ENCODE data around the gene C9orf78. TPM values are rescaled to one million over a fixed set of nuclear protein-coding genes. Genes with fewer than 3 reads are reported as not detected.

The C9orf78 gene
- total and polyA plus RNA-seq, 8 donors, result 16.3 to 38.6 (median 19.0) TPM

DNA sequence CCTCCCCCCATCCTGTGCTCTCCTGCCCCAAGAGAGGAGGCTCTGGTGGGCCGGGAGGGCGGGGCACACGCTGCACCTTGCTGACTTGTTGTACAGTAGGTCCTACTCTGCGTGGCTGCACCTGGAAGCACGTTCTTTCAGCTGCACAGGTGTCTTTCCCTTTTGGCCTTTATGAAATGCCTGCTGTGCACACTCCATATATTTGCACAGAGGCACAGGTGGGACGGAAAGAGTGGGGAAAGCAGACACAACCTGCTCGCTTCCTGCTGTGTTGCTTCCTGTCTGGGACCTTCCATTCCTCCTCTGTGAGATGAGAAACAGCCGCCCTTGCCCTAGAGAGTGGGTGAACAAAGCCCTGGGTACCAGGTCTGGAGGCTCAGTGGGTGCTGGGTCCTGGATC is 5.0 kb upstream of the C9orf78 start:
- WGBS, 2 donors, result 87% methylated on average over 8 of the region's 8 CpGs
- peaks cover 0 to 9% (median 0%) of the 10 kb centered on the region in 3 donors for H3K4me1 ChIP-seq
- TF ChIP-seq, protein P1, sequence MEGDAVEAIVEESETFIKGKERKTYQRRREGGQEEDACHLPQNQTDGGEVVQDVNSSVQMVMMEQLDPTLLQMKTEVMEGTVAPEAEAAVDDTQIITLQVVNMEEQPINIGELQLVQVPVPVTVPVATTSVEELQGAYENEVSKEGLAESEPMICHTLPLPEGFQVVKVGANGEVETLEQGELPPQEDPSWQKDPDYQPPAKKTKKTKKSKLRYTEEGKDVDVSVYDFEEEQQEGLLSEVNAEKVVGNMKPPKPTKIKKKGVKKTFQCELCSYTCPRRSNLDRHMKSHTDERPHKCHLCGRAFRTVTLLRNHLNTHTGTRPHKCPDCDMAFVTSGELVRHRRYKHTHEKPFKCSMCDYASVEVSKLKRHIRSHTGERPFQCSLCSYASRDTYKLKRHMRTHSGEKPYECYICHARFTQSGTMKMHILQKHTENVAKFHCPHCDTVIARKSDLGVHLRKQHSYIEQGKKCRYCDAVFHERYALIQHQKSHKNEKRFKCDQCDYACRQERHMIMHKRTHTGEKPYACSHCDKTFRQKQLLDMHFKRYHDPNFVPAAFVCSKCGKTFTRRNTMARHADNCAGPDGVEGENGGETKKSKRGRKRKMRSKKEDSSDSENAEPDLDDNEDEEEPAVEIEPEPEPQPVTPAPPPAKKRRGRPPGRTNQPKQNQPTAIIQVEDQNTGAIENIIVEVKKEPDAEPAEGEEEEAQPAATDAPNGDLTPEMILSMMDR (IDR thresholded peaks at IDR 0.05), result no peak
- ATAC-seq (no peak), DNase-seq (no peak), FAIRE-seq (no peak)
- intact Hi-C loops (cut with DNase I), result no loop called here
- no peaks in the 10 kb centered on the region for H3K27me3 ChIP-seq
- H3K27ac ChIP-seq, result no peak overlapping the region
- H3K4me3 ChIP-seq, result no peak overlapping the region
- H3K9me3 ChIP-seq, result no peaks in the 10 kb centered on the region
- no peaks in the 10 kb centered on the region for H3K36me3 ChIP-seq

DNA sequence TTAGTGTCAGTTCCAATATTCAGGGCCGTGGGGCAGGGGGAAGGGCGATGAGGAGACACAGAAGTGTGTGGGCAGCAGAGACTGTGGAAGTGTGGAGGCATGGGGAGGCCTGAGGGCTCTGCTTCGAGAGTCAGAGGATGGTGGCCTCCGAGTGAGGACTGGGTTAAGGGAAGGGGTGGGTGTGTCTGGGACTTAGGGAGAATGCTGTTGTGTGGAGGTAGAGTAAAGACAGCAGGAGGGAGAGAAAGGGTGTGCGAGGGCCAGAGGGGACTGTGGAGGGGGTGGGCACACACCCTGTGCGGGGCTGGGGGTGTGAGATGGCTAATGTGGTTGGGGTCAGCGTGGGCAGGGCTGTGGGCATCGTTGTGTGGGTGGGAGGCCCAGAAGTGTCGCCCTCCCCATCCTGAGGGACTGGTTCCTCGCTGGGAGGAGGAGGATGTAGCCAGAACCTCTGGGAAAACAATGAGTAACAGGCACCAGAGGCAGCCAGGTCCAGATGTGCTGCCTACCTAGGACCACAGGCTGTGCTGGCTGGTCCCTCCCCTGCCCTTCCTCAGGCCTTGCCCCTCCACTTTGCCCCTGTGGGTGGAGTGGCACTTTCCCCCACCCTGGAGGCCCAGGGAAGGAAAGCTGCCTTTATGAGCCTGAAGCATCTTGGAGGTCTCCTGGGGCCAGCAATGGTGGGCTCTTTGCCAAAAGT is 4.4 kb upstream of the C9orf78 start:
- no peak for DNase-seq
- no peaks in the 10 kb centered on the region for H3K9me3 ChIP-seq
- FAIRE-seq, result no peak
- no peak for ATAC-seq
- peaks cover 0 to 9% (median 0%) of the 10 kb centered on the region in 3 donors for H3K4me1 ChIP-seq
- H3K27me3 ChIP-seq, result no peaks in the 10 kb centered on the region
- intact Hi-C loops (cut with DNase I), result no loop called here
- no peaks in the 10 kb centered on the region for H3K36me3 ChIP-seq
- no peak overlapping the region for H3K4me3 ChIP-seq
- H3K27ac ChIP-seq, result no peak overlapping the region
- TF ChIP-seq, protein P1 (IDR thresholded peaks at IDR 0.05), result no peak
- WGBS, 2 donors, result 75 to 78% methylated on average over 7 to 10 of the region's 10 CpGs

DNA sequence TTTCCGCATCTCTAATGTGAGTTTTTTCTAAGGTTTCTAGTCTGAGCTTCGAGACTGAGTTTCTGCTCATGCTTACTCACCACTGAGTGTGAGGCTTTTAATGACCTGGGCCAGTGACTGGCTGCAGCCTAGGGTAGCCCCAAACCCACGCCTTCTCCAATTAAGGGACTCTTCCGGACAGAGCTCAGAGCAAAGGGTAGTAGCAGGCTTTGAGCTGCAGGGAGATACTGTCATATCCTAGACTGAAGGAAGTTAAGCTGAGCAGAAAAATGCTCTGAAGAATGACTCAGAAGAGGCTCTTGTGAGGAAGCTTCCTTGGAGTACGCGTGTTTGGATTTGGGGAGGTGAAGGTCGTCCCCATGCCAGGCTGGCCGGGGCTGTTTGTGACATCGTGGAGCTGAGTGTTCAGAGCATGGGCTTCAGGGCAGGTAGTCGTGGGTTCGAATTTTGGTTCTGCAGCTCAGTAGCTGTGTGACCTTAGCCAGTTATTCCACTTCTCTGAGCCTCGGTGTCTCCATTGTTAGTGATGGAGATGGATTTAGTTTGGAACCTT is 3.7 kb upstream of the C9orf78 start:
- intact Hi-C loops (cut with DNase I), result no loop called here
- no peaks in the 10 kb centered on the region for H3K9me3 ChIP-seq
- no peak overlapping the region for H3K27ac ChIP-seq
- H3K36me3 ChIP-seq, result no peaks in the 10 kb centered on the region
- FAIRE-seq (no peak), DNase-seq (no peak), ATAC-seq (no peak)
- H3K27me3 ChIP-seq, result no peaks in the 10 kb centered on the region
- TF ChIP-seq, protein P1 (IDR thresholded peaks at IDR 0.05), result no peak
- H3K4me1 ChIP-seq, result peaks cover 0 to 14% (median 4%) of the 10 kb centered on the region in 3 donors
- WGBS, 2 donors, result 74 to 86% methylated on average over 12 of the region's 12 CpGs
- H3K4me3 ChIP-seq, result no peak overlapping the region

DNA sequence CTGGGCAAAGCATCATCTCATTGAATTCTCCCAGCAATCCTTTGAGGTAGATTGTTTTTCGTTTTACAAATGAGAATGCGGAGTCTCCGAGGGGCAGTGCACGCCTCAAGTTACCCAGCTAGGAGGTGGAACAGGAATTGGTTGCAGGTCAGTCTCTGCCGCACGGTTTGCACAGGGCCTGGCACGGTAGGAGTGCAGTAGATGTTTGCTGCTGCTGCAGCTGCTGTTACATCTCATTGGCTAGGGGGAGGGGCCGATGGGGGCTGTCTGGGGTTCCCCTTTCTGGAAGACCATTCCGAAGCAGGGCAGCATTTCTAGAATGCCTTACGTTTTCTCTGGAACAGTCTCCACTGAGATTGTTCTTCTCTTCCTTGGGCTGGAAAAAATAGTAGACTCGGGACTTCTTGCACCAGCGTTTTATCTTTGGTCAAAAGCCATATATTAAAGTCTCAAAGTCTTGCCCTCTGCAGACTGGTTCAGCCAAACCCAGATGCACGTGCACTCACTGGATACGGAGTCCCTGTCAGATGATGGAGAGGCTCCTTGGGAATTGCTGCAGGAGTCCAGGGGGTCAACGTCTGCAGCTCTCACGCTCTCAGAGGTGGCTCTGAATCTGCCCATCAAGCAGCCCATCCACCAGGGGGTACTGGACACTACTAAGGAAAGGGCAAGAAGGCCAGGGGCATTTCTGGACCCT is 1.4 kb upstream of the C9orf78 start:
- Histone ChIP-seq H3K27ac (no peak overlapping the region), H3K4me3 (peak overlapping the region in 3 of 4 donors; percentile 93 to 99 (median 98)), H3K9me3 (no peaks in the 10 kb centered on the region), H3K4me1 (peaks cover 0 to 15% (median 5%) of the 10 kb centered on the region in 3 donors), H3K36me3 (peaks cover 0 to 9% (median 0%) of the 10 kb centered on the region in 3 donors), H3K27me3 (no peaks in the 10 kb centered on the region)
- TF ChIP-seq, protein P1 (IDR thresholded peaks at IDR 0.05), result no peak
- FAIRE-seq (no peak), DNase-seq (no peak), ATAC-seq (no peak)
- WGBS, 2 donors, result 32 to 38% methylated on average over 16 of the region's 16 CpGs
- intact Hi-C loops (cut with DNase I), result no loop called here

Data from pancreas (tissue), 10 donors.